Liver (tissue), 9 donors: ENCODE data around the gene CLEC16A. TPM values are rescaled to one million over a fixed set of nuclear protein-coding genes. Genes with fewer than 3 reads are reported as not detected.

Source experiments
- DNase-seq: peaks from one replicate; pipeline ENCODE4 v3.0.0-alpha.2; 2017; ENCODE audit warnings: low spot score
- H3K27ac ChIP-seq, 2 donors: one replicate each; pipeline ENCODE4 v1.7.0; 2013; ENCODE audit warnings: inconsistent platforms in 2 of 2, low read length in 2 of 2, control low read depth in 1 of 2, low read depth in 1 of 2, mild to moderate bottlenecking in 1 of 2
- H3K27me3 ChIP-seq, 4 donors: one replicate each; pipeline versions ENCODE4 v1.6.1 to v1.7.0; 2013; ENCODE audit warnings: low read length in 3 of 4, inconsistent platforms in 1 of 4, mild to moderate bottlenecking in 1 of 4, moderate library complexity in 1 of 4; ENCODE audit not compliant: control insufficient read depth in 4 of 4, insufficient read depth in 4 of 4
- H3K36me3 ChIP-seq, 4 donors: one replicate each; pipeline versions ENCODE4 v1.6.1 to v1.7.0; 2013; ENCODE audit warnings: low read length in 3 of 4, mild to moderate bottlenecking in 3 of 4, low read depth in 1 of 4, moderate library complexity in 1 of 4; ENCODE audit not compliant: control insufficient read depth in 4 of 4, insufficient read depth in 3 of 4
- H3K4me1 ChIP-seq, 4 donors: one replicate each; pipeline versions ENCODE4 v1.6.1 to v1.7.0; 2013; ENCODE audit warnings: low read length in 3 of 4, mild to moderate bottlenecking in 3 of 4, moderate library complexity in 1 of 4; ENCODE audit not compliant: control insufficient read depth in 4 of 4, insufficient read depth in 4 of 4
- H3K4me3 ChIP-seq, 3 donors: one replicate each; pipeline versions ENCODE4 v1.6.1 to v1.7.0; 2013; ENCODE audit warnings: low read length in 3 of 3, control low read depth in 1 of 3, low read depth in 1 of 3, mild to moderate bottlenecking in 1 of 3
- H3K9ac ChIP-seq, 2 donors: one replicate each; pipeline ENCODE4 v1.7.0; 2013; ENCODE audit warnings: low read length in 2 of 2, mild to moderate bottlenecking in 2 of 2, moderate library complexity in 2 of 2, control low read depth in 1 of 2, low read depth in 1 of 2
- H3K9me3 ChIP-seq, 4 donors: one replicate each; pipeline versions ENCODE4 v1.6.1 to v1.7.0; 2013; ENCODE audit warnings: low read length in 3 of 4; ENCODE audit not compliant: control insufficient read depth in 4 of 4
- ATF3 ChIP-seq: IDR thresholded peaks from 2 replicates; pipeline ENCODE4 v1.6.1; 2016; ENCODE audit warnings: antibody characterized with exemption
- CTCF ChIP-seq: fragments of 150-350 bp; IDR thresholded peaks from 2 replicates; pipeline ENCODE4 v1.5.1; 2017; ENCODE audit warnings: improper control_type of control experiment, low read depth, low read length; ENCODE audit not compliant: missing input control
- EGR1 ChIP-seq, 2 donors: IDR thresholded peaks; 2 replicates each; pipeline ENCODE4 v1.6.1; 2016 to 2018; ENCODE audit warnings: antibody characterized with exemption in 2 of 2, low read depth in 2 of 2
- FOXA1 ChIP-seq: IDR thresholded peaks from 2 replicates; pipeline ENCODE4 v1.6.1; 2016; ENCODE audit warnings: antibody characterized with exemption
- FOXA2 ChIP-seq: IDR thresholded peaks from 2 replicates; pipeline ENCODE4 v1.6.1; 2016; ENCODE audit warnings: antibody characterized with exemption
- GABPA ChIP-seq, 2 donors: IDR thresholded peaks in 1 of 2; conservative IDR thresholded peaks in 1 of 2; 2 replicates each; pipeline ENCODE4 v1.6.1; 2016; ENCODE audit warnings: antibody characterized with exemption in 2 of 2, mild to moderate bottlenecking in 1 of 2, moderate library complexity in 1 of 2
- HNF4A ChIP-seq, 2 donors: conservative IDR thresholded peaks; 2 replicates each; pipeline ENCODE4 v1.6.1; 2016; ENCODE audit warnings: antibody characterized with exemption in 2 of 2, mild to moderate bottlenecking in 2 of 2
- HNF4G ChIP-seq: IDR thresholded peaks from 2 replicates; pipeline ENCODE4 v1.6.1; 2016; ENCODE audit warnings: antibody characterized with exemption
- MAX ChIP-seq: IDR thresholded peaks from 2 replicates; pipeline ENCODE4 v1.6.1; 2016; ENCODE audit warnings: antibody characterized with exemption
- NR2F2 ChIP-seq: IDR thresholded peaks from 2 replicates; pipeline ENCODE4 v1.6.1; 2016; ENCODE audit warnings: antibody characterized with exemption
- RAD21 ChIP-seq, 2 donors: IDR thresholded peaks; 2 replicates each; pipeline ENCODE4 v1.6.1; 2016; ENCODE audit warnings: antibody characterized with exemption in 2 of 2, mild to moderate bottlenecking in 2 of 2
- RXRA ChIP-seq, 2 donors: IDR thresholded peaks; 2 replicates each; pipeline ENCODE4 v1.6.1; 2017 to 2018; ENCODE audit warnings: antibody characterized with exemption in 2 of 2, mild to moderate bottlenecking in 1 of 2
- SP1 ChIP-seq: IDR thresholded peaks from 2 replicates; pipeline ENCODE4 v1.6.1; 2018; ENCODE audit warnings: antibody characterized with exemption, mild to moderate bottlenecking
- YY1 ChIP-seq: IDR thresholded peaks from 2 replicates; pipeline ENCODE4 v1.6.1; 2016; ENCODE audit warnings: antibody characterized with exemption, mild to moderate bottlenecking
- ZBTB33 ChIP-seq: IDR thresholded peaks from 2 replicates; pipeline ENCODE4 v1.6.1; 2016; ENCODE audit warnings: antibody characterized with exemption
- WGBS: extraction: QIAGEN DNeasy Blood & Tissue Kit; methylation state at CpG from one replicate; pipeline ENCODE4 v1.1.7; 2013; 5-methylcytosine and 5-hydroxymethylcytosine counted together
- polyA plus RNA-seq, 2 donors: library from polyadenylated mRNA; stranded (reverse) in 1 of 2; unstranded in 1 of 2; fragments of 200-250 nt in 1 of 2; fragments of >200 nt in 1 of 2; fragmentation: Nextera tagmentation in 1 of 2; extraction: Ambion mirVana in 1 of 2; gene quantifications; one replicate each; pipeline versions ENCODE4 v1.2.1 to v1.2.3, GENCODE V29; 2013 to 2015
- total RNA-seq, 2 donors: library from RNA; depleted of rRNA; stranded (reverse); fragments of >200 nt; gene quantifications; one replicate each; pipeline ENCODE4 v1.2.3, GENCODE V29; 2014
- donor health status: healthy.
- donor health status: healthy.
- donor health status: healthy.
- donor health status: healthy.
- donor health status: healthy.

The CLEC16A gene
- total and polyA plus RNA-seq, 4 donors: 9.7 to 23.0 (median 17.4) TPM

GRCh38 chr16:10957771-10958482, 13.6 kb downstream of the CLEC16A start:
- DNase-seq: no peak
- Histone ChIP-seq H3K4me3 (no peak overlapping the region), H3K36me3 (peaks cover 0 to 11% (median 5%) of the 10 kb centered on the region in 4 donors), H3K9ac (no peak overlapping the region), H3K4me1 (peaks cover 1 to 13% (median 12%) of the 10 kb centered on the region in 4 donors), H3K27ac (no peak overlapping the region), H3K9me3 (no peaks in the 10 kb centered on the region), H3K27me3 (no peaks in the 10 kb centered on the region)
- WGBS: 88% methylated on average over 6 of the region's 6 CpGs
- TF ChIP-seq MAX: no peak

- no peaks in the 10 kb centered on the region for H3K27me3 ChIP-seq
- peaks cover 0 to 18% (median 13%) of the 10 kb centered on the region in 4 donors for H3K36me3 ChIP-seq
- no peak for DNase-seq
- no peak overlapping the region for H3K9ac ChIP-seq
- no peak overlapping the region for H3K27ac ChIP-seq
- H3K4me3 ChIP-seq: no peak overlapping the region
- TF ChIP-seq EGR1 (IDR thresholded peaks at IDR 0.05; ENCODE audit: low read depth in 2 of 2): no peak
- TF ChIP-seq HNF4G: no peak
- no peak for TF ChIP-seq MAX
- no peak for TF ChIP-seq YY1
- TF ChIP-seq NR2F2: no peak
- no peak for TF ChIP-seq ZBTB33
- no peak for TF ChIP-seq RAD21 (IDR thresholded peaks at IDR 0.05)
- no peak for TF ChIP-seq CTCF
- no peak for TF ChIP-seq SP1
- no peak for TF ChIP-seq FOXA1
- no peak for TF ChIP-seq GABPA (IDR thresholded peaks at IDR 0.05 in 1 of 2, conservative IDR thresholded peaks at IDR 0.05 in 1 of 2)
- TF ChIP-seq ATF3: no peak
- no peaks in the 10 kb centered on the region for H3K9me3 ChIP-seq
- 94% methylated on average over 5 of the region's 5 CpGs for WGBS
- peaks cover 1 to 15% (median 11%) of the 10 kb centered on the region in 4 donors for H3K4me1 ChIP-seq
Measured at GRCh38 chr16:10959161-10959560, 14.8 kb downstream of the CLEC16A start.

GRCh38 chr16:10961231-10961630, 16.9 kb downstream of the CLEC16A start:
- TF ChIP-seq HNF4A (conservative IDR thresholded peaks at IDR 0.05) (no peak), GABPA (IDR thresholded peaks at IDR 0.05 in 1 of 2, conservative IDR thresholded peaks at IDR 0.05 in 1 of 2) (no peak), YY1 (no peak), HNF4G (no peak), NR2F2 (no peak), RXRA (IDR thresholded peaks at IDR 0.05) (no peak), FOXA2 (no peak)
- H3K4me3 ChIP-seq: no peak overlapping the region
- H3K9ac ChIP-seq: no peak overlapping the region
- no peaks in the 10 kb centered on the region for H3K27me3 ChIP-seq
- H3K36me3 ChIP-seq: peaks cover 0 to 18% (median 13%) of the 10 kb centered on the region in 4 donors
- 91% methylated on average over 7 of the region's 7 CpGs for WGBS
- no peak for DNase-seq
- no peak overlapping the region for H3K27ac ChIP-seq
- H3K4me1 ChIP-seq: peaks cover 0 to 14% (median 10%) of the 10 kb centered on the region in 4 donors
- H3K9me3 ChIP-seq: no peaks in the 10 kb centered on the region
